T-helper 2 cell treated with Interferon-gamma antibody and Interleukin-4, amounts not matched to agents 5 μg/mL and 100 μg/mL, for 36 hours (primary cell): ENCODE measurements around the gene UPK1A.

Experiments
- DNase-seq: peaks from one replicate; pipeline ENCODE4 v3.0.0; 2021; ENCODE audit warnings: low spot score
- H3K27ac Mint-ChIP-seq: one replicate; pipeline ENCODE4 v1.8.0; 2021; ENCODE audit warnings: mild to moderate bottlenecking, mixed read lengths
- H3K27me3 Mint-ChIP-seq: one replicate; pipeline ENCODE4 v1.8.0; 2021; ENCODE audit warnings: low read depth, mixed read lengths
- H3K36me3 Mint-ChIP-seq: one replicate; pipeline ENCODE4 v1.8.0; 2021; ENCODE audit warnings: low read depth, mixed read lengths
- H3K4me1 Mint-ChIP-seq: one replicate; pipeline ENCODE4 v1.8.0; 2021; ENCODE audit warnings: low read depth, mixed read lengths
- H3K4me3 Mint-ChIP-seq: one replicate; pipeline ENCODE4 v1.8.0; 2022; ENCODE audit warnings: mild to moderate bottlenecking, moderate library complexity, mixed read lengths
- H3K9me3 Mint-ChIP-seq: one replicate; pipeline ENCODE4 v1.8.0; 2021; ENCODE audit warnings: mixed read lengths

UPK1A gene

DNA sequence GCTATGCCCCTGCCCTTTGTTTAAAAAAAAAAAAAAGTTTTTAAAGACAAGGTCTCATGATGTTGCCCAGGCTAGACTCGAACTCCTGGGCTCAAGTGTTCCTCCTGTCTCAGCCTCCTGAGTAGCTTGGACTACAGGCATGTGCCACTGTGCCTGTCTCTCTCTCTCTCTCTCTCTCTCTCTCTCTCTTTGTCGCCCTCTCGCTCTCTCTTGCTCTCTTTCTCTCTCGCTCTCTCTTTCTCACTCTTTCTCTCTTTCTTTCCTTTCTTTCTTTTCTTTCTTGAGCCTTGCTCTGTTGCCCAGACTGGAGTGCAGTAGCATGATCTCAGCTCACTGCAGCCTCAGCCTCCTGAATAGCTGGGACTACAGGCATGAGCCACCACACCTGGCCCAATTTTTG is 10.7 kb upstream of the UPK1A start:
- Mint-ChIP-seq H3K27ac (no peak overlapping the region), H3K36me3 (peaks cover 46% of the 10 kb centered on the region), H3K27me3 (no peaks in the 10 kb centered on the region), H3K4me3 (no peak overlapping the region), H3K9me3 (no peaks in the 10 kb centered on the region), H3K4me1 (peaks cover 9% of the 10 kb centered on the region)
- DNase-seq: no peak

DNA sequence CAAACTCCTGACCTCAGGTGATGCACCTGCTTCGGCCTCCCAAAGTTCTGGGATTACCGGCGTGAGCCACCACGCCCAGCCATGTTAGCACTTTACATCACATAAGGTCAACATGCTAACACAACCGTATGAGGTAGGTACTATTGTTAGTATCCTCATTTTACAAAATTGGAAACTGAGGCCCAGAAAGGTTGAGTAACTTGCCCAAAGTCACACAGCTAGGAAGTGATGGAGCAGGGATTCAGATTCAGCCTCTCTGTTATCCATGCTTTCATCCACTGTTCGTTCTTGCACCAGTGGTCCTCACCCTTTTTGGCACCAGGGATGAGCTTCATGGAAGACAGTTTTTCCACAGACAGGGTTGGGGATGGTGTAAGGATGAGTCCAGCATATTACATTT is 9.6 kb upstream of the UPK1A start:
- no peaks in the 10 kb centered on the region for H3K27me3 Mint-ChIP-seq
- peaks cover 9% of the 10 kb centered on the region for H3K4me1 Mint-ChIP-seq
- H3K4me3 Mint-ChIP-seq: no peak overlapping the region
- no peak for DNase-seq
- peaks cover 40% of the 10 kb centered on the region for H3K36me3 Mint-ChIP-seq
- H3K27ac Mint-ChIP-seq: no peak overlapping the region
- H3K9me3 Mint-ChIP-seq: no peaks in the 10 kb centered on the region

- no peak for DNase-seq
- peaks cover 7% of the 10 kb centered on the region for H3K4me1 Mint-ChIP-seq
- H3K36me3 Mint-ChIP-seq: peaks cover 35% of the 10 kb centered on the region
- no peaks in the 10 kb centered on the region for H3K9me3 Mint-ChIP-seq
- no peak overlapping the region for H3K4me3 Mint-ChIP-seq
- no peak overlapping the region for H3K27ac Mint-ChIP-seq
- no peaks in the 10 kb centered on the region for H3K27me3 Mint-ChIP-seq
Measured at GRCh38 chr19:35657904-35658700, 8.2 kb upstream of the UPK1A start.

DNA sequence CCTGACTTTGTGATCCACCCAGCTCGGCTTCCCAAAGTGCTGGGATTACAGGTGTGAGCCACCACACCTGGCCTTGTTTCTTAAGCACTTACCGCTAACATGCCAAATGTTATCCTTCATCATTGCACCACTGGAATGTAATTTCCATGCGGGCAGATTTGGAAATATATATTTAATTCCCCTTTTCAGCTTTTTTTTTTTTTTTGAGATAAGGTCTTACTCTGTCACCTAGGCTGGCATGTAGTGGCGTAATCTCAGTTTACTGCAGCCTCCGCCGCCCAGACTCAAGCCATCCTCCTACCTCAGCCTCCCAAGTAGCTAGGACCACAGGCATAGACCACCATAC is 4.3 kb upstream of the UPK1A start:
- no peak overlapping the region for H3K27ac Mint-ChIP-seq
- no peak overlapping the region for H3K4me3 Mint-ChIP-seq
- H3K4me1 Mint-ChIP-seq: peaks cover 3% of the 10 kb centered on the region
- no peaks in the 10 kb centered on the region for H3K9me3 Mint-ChIP-seq
- DNase-seq: no peak
- H3K27me3 Mint-ChIP-seq: no peaks in the 10 kb centered on the region
- peaks cover 14% of the 10 kb centered on the region for H3K36me3 Mint-ChIP-seq

- H3K4me3 Mint-ChIP-seq: no peak overlapping the region
- no peak for DNase-seq
- H3K4me1 Mint-ChIP-seq: no peaks in the 10 kb centered on the region
- H3K27ac Mint-ChIP-seq: no peak overlapping the region
- H3K27me3 Mint-ChIP-seq: peaks cover 2% of the 10 kb centered on the region
- H3K36me3 Mint-ChIP-seq: peaks cover 3% of the 10 kb centered on the region
- H3K9me3 Mint-ChIP-seq: no peaks in the 10 kb centered on the region
Measured at GRCh38 chr19:35663981-35664380, 2.3 kb upstream of the UPK1A start.

DNA sequence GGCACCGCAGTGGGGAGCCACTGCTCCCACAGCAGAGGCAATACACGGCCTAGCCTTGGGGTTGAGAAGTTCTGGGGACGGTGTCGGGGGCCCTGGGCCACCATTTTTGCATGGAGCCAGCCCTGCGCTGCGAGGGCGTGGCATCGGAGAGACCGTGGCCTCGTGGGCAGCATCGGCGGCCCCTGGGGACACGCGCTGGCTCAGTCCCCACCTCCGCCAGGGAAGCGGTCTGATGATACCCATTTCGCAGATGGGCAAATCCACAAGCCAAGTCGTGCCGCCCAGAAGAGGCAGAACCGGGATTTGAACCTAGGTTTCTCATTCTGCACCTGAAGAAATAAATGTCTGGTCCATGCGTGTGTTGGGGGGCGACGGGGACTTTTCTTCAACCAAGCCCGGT is 1.2 kb upstream of the UPK1A start:
- DNase-seq: no peak
- no peaks in the 10 kb centered on the region for H3K36me3 Mint-ChIP-seq
- H3K27me3 Mint-ChIP-seq: peaks cover 10% of the 10 kb centered on the region
- no peak overlapping the region for H3K4me3 Mint-ChIP-seq
- no peak overlapping the region for H3K27ac Mint-ChIP-seq
- H3K4me1 Mint-ChIP-seq: peaks cover 4% of the 10 kb centered on the region
- H3K9me3 Mint-ChIP-seq: no peaks in the 10 kb centered on the region

GRCh38 chr19:35665604-35666003 is 713 bp upstream of the UPK1A start:
- Mint-ChIP-seq H3K9me3 (no peaks in the 10 kb centered on the region), H3K27ac (no peak overlapping the region), H3K27me3 (peaks cover 11% of the 10 kb centered on the region), H3K4me3 (no peak overlapping the region), H3K4me1 (peaks cover 4% of the 10 kb centered on the region), H3K36me3 (no peaks in the 10 kb centered on the region)
- DNase-seq: no peak

- H3K9me3 Mint-ChIP-seq: no peaks in the 10 kb centered on the region
- no peak for DNase-seq
- H3K27ac Mint-ChIP-seq: no peak overlapping the region
- H3K4me1 Mint-ChIP-seq: peaks cover 10% of the 10 kb centered on the region
- H3K36me3 Mint-ChIP-seq: no peaks in the 10 kb centered on the region
- H3K27me3 Mint-ChIP-seq: peaks cover 36% of the 10 kb centered on the region
- no peak overlapping the region for H3K4me3 Mint-ChIP-seq
Measured at GRCh38 chr19:35669566-35669965, 3.2 kb downstream of the UPK1A start.

DNA sequence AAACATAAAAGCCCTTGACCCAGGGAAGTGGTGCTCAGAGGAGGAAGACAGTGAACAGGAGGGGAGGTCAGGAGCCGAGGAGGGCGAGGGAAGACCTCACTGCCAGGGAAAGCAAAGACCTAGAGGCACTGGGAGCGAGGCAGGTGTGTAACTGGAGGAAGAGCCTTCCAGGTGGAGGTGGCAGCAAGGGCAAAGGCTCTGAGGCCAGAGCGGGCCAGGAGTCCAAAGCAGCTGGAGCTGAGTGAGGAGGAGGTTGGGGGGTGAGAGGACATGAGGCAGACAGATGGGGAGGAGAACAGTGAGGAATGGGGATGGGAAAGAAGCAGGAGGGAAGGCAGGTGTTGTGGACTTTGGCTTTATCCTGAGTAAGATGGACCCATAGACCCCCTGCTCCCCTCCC is 3.7 kb downstream of the UPK1A start:
- no peaks in the 10 kb centered on the region for H3K36me3 Mint-ChIP-seq
- no peak overlapping the region for H3K4me3 Mint-ChIP-seq
- peaks cover 37% of the 10 kb centered on the region for H3K27me3 Mint-ChIP-seq
- H3K4me1 Mint-ChIP-seq: peaks cover 10% of the 10 kb centered on the region
- no peak overlapping the region for H3K27ac Mint-ChIP-seq
- no peak for DNase-seq
- no peaks in the 10 kb centered on the region for H3K9me3 Mint-ChIP-seq

- Mint-ChIP-seq H3K27me3 (peaks cover 37% of the 10 kb centered on the region), H3K9me3 (no peaks in the 10 kb centered on the region), H3K4me3 (no peak overlapping the region)
Measured at GRCh38 chr19:35670686-35671085, 4.4 kb downstream of the UPK1A start.

GRCh38 chr19:35671818-35672217 is 5.5 kb downstream of the UPK1A start:
- DNase-seq: no peak
- Mint-ChIP-seq H3K4me1 (peaks cover 10% of the 10 kb centered on the region), H3K9me3 (no peaks in the 10 kb centered on the region), H3K27ac (no peak overlapping the region), H3K4me3 (no peak overlapping the region), H3K27me3 (peaks cover 40% of the 10 kb centered on the region), H3K36me3 (no peaks in the 10 kb centered on the region)

More at GRCh38 chr19:35670686-35671085, 4.4 kb downstream of the UPK1A start:
- H3K36me3 Mint-ChIP-seq: no peaks in the 10 kb centered on the region
- H3K4me1 Mint-ChIP-seq: peaks cover 10% of the 10 kb centered on the region
- no peak for DNase-seq
- H3K27ac Mint-ChIP-seq: no peak overlapping the region

- Mint-ChIP-seq H3K9me3 (no peaks in the 10 kb centered on the region), H3K27me3 (peaks cover 40% of the 10 kb centered on the region), H3K27ac (peak overlapping the region; percentile 6), H3K36me3 (no peaks in the 10 kb centered on the region), H3K4me3 (peak overlapping the region; percentile 80), H3K4me1 (peaks cover 10% of the 10 kb centered on the region)
- peak; percentile 70 for DNase-seq
Measured at GRCh38 chr19:35673121-35673804, 6.9 kb downstream of the UPK1A start.

GRCh38 chr19:35675589-35676140 is 9.3 kb downstream of the UPK1A start:
- peaks cover 7% of the 10 kb centered on the region for H3K4me1 Mint-ChIP-seq
- H3K36me3 Mint-ChIP-seq: no peaks in the 10 kb centered on the region
- H3K27me3 Mint-ChIP-seq: peaks cover 29% of the 10 kb centered on the region
- H3K4me3 Mint-ChIP-seq: no peak overlapping the region
- no peaks in the 10 kb centered on the region for H3K9me3 Mint-ChIP-seq
- H3K27ac Mint-ChIP-seq: no peak overlapping the region
- no peak for DNase-seq

- H3K4me3 Mint-ChIP-seq: no peak overlapping the region
- DNase-seq: no peak
- H3K9me3 Mint-ChIP-seq: no peaks in the 10 kb centered on the region
- H3K27ac Mint-ChIP-seq: no peak overlapping the region
- H3K27me3 Mint-ChIP-seq: no peaks in the 10 kb centered on the region
- peaks cover 8% of the 10 kb centered on the region for H3K4me1 Mint-ChIP-seq
- H3K36me3 Mint-ChIP-seq: no peaks in the 10 kb centered on the region
Measured at GRCh38 chr19:35689836-35690235, 23.5 kb downstream of the UPK1A start.
